Testis (tissue), 2 donors: Measurements from ENCODE around the gene ZNF350.

Source experiments
- CTCF ChIP-seq, 3 experiments: fragments of 450-650 bp in 2 of 3; fragments of 200-600 bp in 1 of 3; sonication (generic) in 1 of 3; IDR thresholded peaks; one replicate each; pipeline ENCODE4 v1.5.1; 2016 to 2019; ENCODE audit warnings: antibody characterized with exemption in 3 of 3, mild to moderate bottlenecking in 2 of 3, moderate library complexity in 1 of 3
- POLR2A ChIP-seq: fragments of 450-650 bp; IDR thresholded peaks from one replicate; pipeline ENCODE4 v1.6.1; 2017; ENCODE audit warnings: antibody characterized with exemption, mild to moderate bottlenecking, moderate library complexity

- no peak for TF ChIP-seq CTCF (IDR thresholded peaks at IDR 0.05)
- TF ChIP-seq POLR2A, result no peak
These were observed 64.7 kb downstream of the ZNF350 start for GRCh38 chr19:51921949-51922348.
